ENCODE results near the gene OGFR.

GRCh38 chr20:62839816-62840215, 35.2 kb downstream of the OGFR start:
- TF ChIP-seq, protein P1, sequence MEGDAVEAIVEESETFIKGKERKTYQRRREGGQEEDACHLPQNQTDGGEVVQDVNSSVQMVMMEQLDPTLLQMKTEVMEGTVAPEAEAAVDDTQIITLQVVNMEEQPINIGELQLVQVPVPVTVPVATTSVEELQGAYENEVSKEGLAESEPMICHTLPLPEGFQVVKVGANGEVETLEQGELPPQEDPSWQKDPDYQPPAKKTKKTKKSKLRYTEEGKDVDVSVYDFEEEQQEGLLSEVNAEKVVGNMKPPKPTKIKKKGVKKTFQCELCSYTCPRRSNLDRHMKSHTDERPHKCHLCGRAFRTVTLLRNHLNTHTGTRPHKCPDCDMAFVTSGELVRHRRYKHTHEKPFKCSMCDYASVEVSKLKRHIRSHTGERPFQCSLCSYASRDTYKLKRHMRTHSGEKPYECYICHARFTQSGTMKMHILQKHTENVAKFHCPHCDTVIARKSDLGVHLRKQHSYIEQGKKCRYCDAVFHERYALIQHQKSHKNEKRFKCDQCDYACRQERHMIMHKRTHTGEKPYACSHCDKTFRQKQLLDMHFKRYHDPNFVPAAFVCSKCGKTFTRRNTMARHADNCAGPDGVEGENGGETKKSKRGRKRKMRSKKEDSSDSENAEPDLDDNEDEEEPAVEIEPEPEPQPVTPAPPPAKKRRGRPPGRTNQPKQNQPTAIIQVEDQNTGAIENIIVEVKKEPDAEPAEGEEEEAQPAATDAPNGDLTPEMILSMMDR (conservative IDR thresholded peaks at IDR 0.05; ENCODE audit: low read depth, low read length): no peak
- TF ChIP-seq EZH2 (IDR thresholded peaks at IDR 0.05; ENCODE audit: borderline replicate concordance, low read depth, low read length, poor library complexity, severe bottlenecking): no peak
